K562 (cell line): ENCODE results near the gene PEF1. TPM values are rescaled to one million over a fixed set of nuclear protein-coding genes. Genes with fewer than 3 reads are reported as not detected.

ENCODE experiments used
- AFF4 ChIP-seq: sonication (generic); formaldehyde crosslinking; IDR thresholded peaks from 2 replicates; pipeline ENCODE4 v1.8.0; 2023; ENCODE audit warnings: mild to moderate bottlenecking, missing genetic modification reagents
- ARID1B ChIP-seq: fragments of 450-650 bp; IDR thresholded peaks from 2 replicates; pipeline ENCODE4 v1.6.1; 2016; ENCODE audit warnings: antibody characterized with exemption, mild to moderate bottlenecking, inconsistent platforms
- CC2D1A ChIP-seq: fragments of 450-650 bp; IDR thresholded peaks from 2 replicates; pipeline ENCODE4 v1.6.1; 2017; ENCODE audit warnings: mild to moderate bottlenecking
- FOXK2 ChIP-seq, 2 experiments: fragments of 450-650 bp; IDR thresholded peaks in 1 of 2; conservative IDR thresholded peaks in 1 of 2; 2 replicates each; pipeline ENCODE4 v1.6.1; 2016; ENCODE audit warnings: low read depth in 2 of 2, mild to moderate bottlenecking in 1 of 2
- KDM5B ChIP-seq: fragments of 200-600 bp; sonication (generic); IDR thresholded peaks from 2 replicates; pipeline ENCODE4 v1.6.1; 2012; ENCODE audit warnings: low read depth, mild to moderate bottlenecking, moderate library complexity, low read length, control low read depth, inconsistent platforms; ENCODE audit not compliant: insufficient replicate concordance
- PRMT5 ChIP-seq: sonication (generic); formaldehyde crosslinking; IDR thresholded peaks from 2 replicates; pipeline ENCODE4 v1.5.0; 2020; ENCODE audit warnings: missing genetic modification reagents
- RAD51 ChIP-seq: fragments of 450-650 bp; IDR thresholded peaks from 2 replicates; pipeline ENCODE4 v1.7.1; 2016; ENCODE audit warnings: low read depth, mild to moderate bottlenecking, borderline replicate concordance
- RBM15 ChIP-seq: fragments of 200-400 bp; formaldehyde crosslinking; IDR thresholded peaks from 2 replicates; pipeline ENCODE4 v1.6.1; 2018; ENCODE audit warnings: mild to moderate bottlenecking, low read length, moderate library complexity; ENCODE audit not compliant: insufficient read depth
- RREB1 ChIP-seq: fragments of 250-450 bp; sonication (Bioruptor Pico); IDR thresholded peaks from 2 replicates; pipeline ENCODE4 v1.4.0; 2020
- ZHX1 ChIP-seq: fragments of 150-350 bp; conservative IDR thresholded peaks from 2 replicates; pipeline ENCODE4 v1.6.1; 2014; ENCODE audit warnings: low read length
- ZNF436 ChIP-seq: fragments of 250-450, 450-650 bp; sonication (Bioruptor Pico); formaldehyde crosslinking; IDR thresholded peaks from 2 replicates; pipeline ENCODE4 v1.7.0; 2020; ENCODE audit warnings: mild to moderate bottlenecking
- ZNF445 ChIP-seq: fragments of 250-450 bp; sonication (Bioruptor Pico); IDR thresholded peaks from 2 replicates; pipeline ENCODE4 v1.4.0; 2020; ENCODE audit warnings: low read depth, mild to moderate bottlenecking, moderate library complexity
- polyA plus RNA-seq, 8 experiments: library from polyadenylated mRNA; depleted of rRNA in 4 of 8; stranded (reverse) in 5 of 8; unstranded in 3 of 8; fragments of >200 nt; fragmentation: Nextera tagmentation in 2 of 8; fragmentation: Illumina TruSeq in 1 of 8; extraction: Ambion mirVana in 2 of 8; extraction: Trizol in 1 of 8; gene quantifications; 2 replicates each; pipeline versions ENCODE4 v1.2.1 to v1.2.3, GENCODE V29; 2011 to 2014; ENCODE audit warnings: inconsistent platforms in 1 of 8, missing spikeins in 1 of 8
- total RNA-seq, 7 experiments: library from RNA; depleted of rRNA in 6 of 7; stranded (reverse); fragments of >200 nt in 6 of 7; fragmentation: Illumina TruSeq in 2 of 7; extraction: Trizol in 2 of 7; gene quantifications; 2 replicates each; pipeline versions ENCODE4 v1.2.1 to v1.2.3, GENCODE V29; 2011 to 2021; ENCODE audit warnings: low replicate concordance in 1 of 7
- TF ChIP-seq, protein P1 (sequence below): fragments of 250-450 bp; sonication (Bioruptor Pico); IDR thresholded peaks from 2 replicates; pipeline ENCODE4 v1.4.0; 2020

Gene PEF1
- total and polyA plus RNA-seq, 9 of the 15 experiments (the other 6 are each of a cell fraction or from before 2014, with no cell fraction given), result 26.3 to 95.5 (median 61.9) TPM

- TF ChIP-seq RREB1 (CRISPR knock-in tag), result 0 out of 2 replicates have a peak, but pooled peaks have one; percentile 84
- peak; percentile 74 to 76 for TF ChIP-seq FOXK2 (conservative IDR thresholded peaks at IDR 0.05 in 1 of 2, IDR thresholded peaks at IDR 0.05 in 1 of 2; ENCODE audit: low read depth in 2 of 2)
- peak; percentile 86 for TF ChIP-seq KDM5B
- TF ChIP-seq ARID1B, result no peak
- no peak for TF ChIP-seq RBM15
- no peak for TF ChIP-seq ZNF436 (CRISPR knock-in tag)
- TF ChIP-seq AFF4 (CRISPR knock-in tag), result no peak
- TF ChIP-seq, protein P1, sequence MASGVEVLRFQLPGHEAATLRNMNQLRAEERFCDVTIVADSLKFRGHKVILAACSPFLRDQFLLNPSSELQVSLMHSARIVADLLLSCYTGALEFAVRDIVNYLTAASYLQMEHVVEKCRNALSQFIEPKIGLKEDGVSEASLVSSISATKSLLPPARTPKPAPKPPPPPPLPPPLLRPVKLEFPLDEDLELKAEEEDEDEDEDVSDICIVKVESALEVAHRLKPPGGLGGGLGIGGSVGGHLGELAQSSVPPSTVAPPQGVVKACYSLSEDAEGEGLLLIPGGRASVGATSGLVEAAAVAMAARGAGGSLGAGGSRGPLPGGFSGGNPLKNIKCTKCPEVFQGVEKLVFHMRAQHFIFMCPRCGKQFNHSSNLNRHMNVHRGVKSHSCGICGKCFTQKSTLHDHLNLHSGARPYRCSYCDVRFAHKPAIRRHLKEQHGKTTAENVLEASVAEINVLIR (CRISPR knock-in tag), result peak; percentile 99
- TF ChIP-seq ZHX1, result peak; percentile 89; the same call in 1 of the 2 replicates
- no peak; the same call in 1 of the 2 replicates for TF ChIP-seq PRMT5 (CRISPR knock-in tag)
- TF ChIP-seq CC2D1A, result no peak
- no peak for TF ChIP-seq ZNF445
- no peak for TF ChIP-seq RAD51
Measured at GRCh38 chr1:31644560-31645273, at the start of gene PEF1 (continued).
